Measurements from ENCODE around the gene GEMIN4.
"Not testable (repeated sequence)": the region's sequence is repeated elsewhere in the genome, so short reads cannot be mapped to it uniquely, and the experiment has no call there.

Gene GEMIN4

GRCh38 chr17:752002-752619 lies at the start of gene GEMIN4:
Gene GEMIN4, minus strand, starts transcription at chr17:752264. Its CDS starts 122 bp downstream, at chr17:752142.
- peak; percentile 84 for DNase-seq (ENCODE audit: low read depth)

GRCh38 chr17:801660-802059 lies 49.6 kb upstream of the GEMIN4 start:
- DNase-seq (ENCODE audit: low read depth), result peak; percentile 34

GRCh38 chr17:800446-801242 lies 48.6 kb upstream of the GEMIN4 start:
- no peak for DNase-seq (ENCODE audit: low read depth)

- no peak for DNase-seq (ENCODE audit: low read depth)
Observed at GRCh38 chr17:799261-799660, 47.2 kb upstream of the GEMIN4 start.

- no peak for DNase-seq (ENCODE audit: low read depth)
Observed at GRCh38 chr17:798246-798645, 46.2 kb upstream of the GEMIN4 start.

GRCh38 chr17:797236-797840 lies 45.3 kb upstream of the GEMIN4 start:
- DNase-seq (ENCODE audit: low read depth), result no peak

GRCh38 chr17:796609-797008 lies 44.5 kb upstream of the GEMIN4 start:
- no peak for DNase-seq (ENCODE audit: low read depth)

- DNase-seq (ENCODE audit: low read depth), result no peak
Observed at GRCh38 chr17:795721-796120, 43.7 kb upstream of the GEMIN4 start.

- DNase-seq (ENCODE audit: low read depth), result no peak
Observed at GRCh38 chr17:795276-795675, 43.2 kb upstream of the GEMIN4 start.

- peak; percentile 80 for DNase-seq (ENCODE audit: low read depth)
Observed at GRCh38 chr17:794876-795275, 42.8 kb upstream of the GEMIN4 start.

GRCh38 chr17:792277-792676 lies 40.2 kb upstream of the GEMIN4 start:
- DNase-seq (ENCODE audit: low read depth), result no peak

GRCh38 chr17:791829-792228 lies 39.8 kb upstream of the GEMIN4 start:
- no peak for DNase-seq (ENCODE audit: low read depth)

GRCh38 chr17:790874-791247 lies 38.8 kb upstream of the GEMIN4 start:
- DNase-seq (ENCODE audit: low read depth), result peak; percentile 29

- peak; percentile 74 for DNase-seq (ENCODE audit: low read depth)
Observed at GRCh38 chr17:789931-790873, 38.1 kb upstream of the GEMIN4 start.

GRCh38 chr17:789160-789840 lies 37.2 kb upstream of the GEMIN4 start:
- DNase-seq (ENCODE audit: low read depth), result no peak

GRCh38 chr17:788551-788950 lies 36.5 kb upstream of the GEMIN4 start:
- no peak for DNase-seq (ENCODE audit: low read depth)

- DNase-seq (ENCODE audit: low read depth), result no peak
Observed at GRCh38 chr17:787641-788221, 35.7 kb upstream of the GEMIN4 start.

GRCh38 chr17:785901-786300 lies 33.8 kb upstream of the GEMIN4 start:
- not testable (repeated sequence) for DNase-seq (ENCODE audit: low read depth)

- DNase-seq (ENCODE audit: low read depth), result no peak
Observed at GRCh38 chr17:784143-784542, 32.1 kb upstream of the GEMIN4 start.

GRCh38 chr17:781805-782731 lies 30.0 kb upstream of the GEMIN4 start, which contains the start of the genes GLOD4 and MRM3:
Gene GLOD4, minus strand, starts transcription at chr17:782280. Its CDS starts 25 bp downstream, at chr17:782255.
Gene MRM3, plus strand, starts transcription at chr17:782353. Its CDS starts 26 bp downstream, at chr17:782379.
- DNase-seq (ENCODE audit: low read depth), result peak; percentile 87
